GM12874 (cell line): ENCODE data around the gene COL21A1.

Experiments
- TF ChIP-seq, protein P1 (sequence below): IDR thresholded peaks from 2 replicates; pipeline ENCODE4 v1.5.1; 2011; ENCODE audit warnings: low read depth, mild to moderate bottlenecking, control low read depth, low read length, moderate library complexity; ENCODE audit not compliant: insufficient read depth

Gene COL21A1

DNA sequence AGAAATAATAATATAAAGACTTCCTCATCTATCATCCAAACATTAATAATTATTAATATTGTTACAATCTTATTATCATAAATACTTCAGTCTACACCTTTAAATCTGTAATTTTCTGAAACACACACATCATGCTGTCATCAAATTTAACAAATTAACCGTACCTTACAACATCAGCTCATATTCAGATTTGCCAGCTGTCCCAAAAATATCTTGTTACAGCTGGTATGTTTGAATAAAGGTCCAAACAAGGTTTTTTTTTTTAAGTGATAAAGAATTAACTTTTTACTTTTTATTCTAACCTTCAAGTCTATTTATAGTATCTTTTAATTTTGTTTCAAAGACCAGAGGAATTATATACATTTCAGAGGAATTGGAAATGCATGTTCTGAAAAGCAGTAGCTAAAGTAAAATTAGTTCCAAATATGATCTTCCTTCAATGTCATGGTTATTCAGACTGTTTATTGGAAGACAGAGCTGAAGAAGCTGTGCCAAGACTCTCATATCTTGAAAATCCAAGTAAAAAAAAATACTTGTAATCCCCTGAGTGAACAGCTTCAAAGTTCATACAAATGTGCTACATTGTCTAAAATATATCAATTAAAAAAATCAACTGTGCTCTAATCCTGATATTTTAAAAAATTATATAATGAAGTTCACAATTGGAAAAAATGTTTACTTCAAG lies 210.3 kb downstream of the COL21A1 start:
- TF ChIP-seq, protein P1, sequence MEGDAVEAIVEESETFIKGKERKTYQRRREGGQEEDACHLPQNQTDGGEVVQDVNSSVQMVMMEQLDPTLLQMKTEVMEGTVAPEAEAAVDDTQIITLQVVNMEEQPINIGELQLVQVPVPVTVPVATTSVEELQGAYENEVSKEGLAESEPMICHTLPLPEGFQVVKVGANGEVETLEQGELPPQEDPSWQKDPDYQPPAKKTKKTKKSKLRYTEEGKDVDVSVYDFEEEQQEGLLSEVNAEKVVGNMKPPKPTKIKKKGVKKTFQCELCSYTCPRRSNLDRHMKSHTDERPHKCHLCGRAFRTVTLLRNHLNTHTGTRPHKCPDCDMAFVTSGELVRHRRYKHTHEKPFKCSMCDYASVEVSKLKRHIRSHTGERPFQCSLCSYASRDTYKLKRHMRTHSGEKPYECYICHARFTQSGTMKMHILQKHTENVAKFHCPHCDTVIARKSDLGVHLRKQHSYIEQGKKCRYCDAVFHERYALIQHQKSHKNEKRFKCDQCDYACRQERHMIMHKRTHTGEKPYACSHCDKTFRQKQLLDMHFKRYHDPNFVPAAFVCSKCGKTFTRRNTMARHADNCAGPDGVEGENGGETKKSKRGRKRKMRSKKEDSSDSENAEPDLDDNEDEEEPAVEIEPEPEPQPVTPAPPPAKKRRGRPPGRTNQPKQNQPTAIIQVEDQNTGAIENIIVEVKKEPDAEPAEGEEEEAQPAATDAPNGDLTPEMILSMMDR: no peak

DNA sequence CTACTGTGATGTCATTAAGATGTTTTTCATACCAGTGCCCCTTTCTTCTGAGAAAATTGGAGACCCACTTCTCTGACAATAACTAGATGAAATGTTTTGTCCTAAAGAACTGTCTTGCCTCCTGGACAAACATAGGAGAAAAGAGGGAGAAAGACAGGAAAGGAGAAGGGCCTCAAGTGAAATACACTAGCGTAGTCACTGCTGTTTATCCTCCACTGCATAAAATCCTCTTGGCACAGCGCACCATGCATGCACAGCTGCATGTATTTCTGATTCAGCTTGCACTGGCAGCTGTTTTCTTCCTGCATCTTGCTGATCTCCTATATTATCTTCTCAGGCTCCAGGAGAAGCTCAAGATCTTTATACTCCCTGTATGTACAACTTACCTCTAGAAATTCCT lies 214.0 kb downstream of the COL21A1 start:
- TF ChIP-seq, protein P1: no peak

DNA sequence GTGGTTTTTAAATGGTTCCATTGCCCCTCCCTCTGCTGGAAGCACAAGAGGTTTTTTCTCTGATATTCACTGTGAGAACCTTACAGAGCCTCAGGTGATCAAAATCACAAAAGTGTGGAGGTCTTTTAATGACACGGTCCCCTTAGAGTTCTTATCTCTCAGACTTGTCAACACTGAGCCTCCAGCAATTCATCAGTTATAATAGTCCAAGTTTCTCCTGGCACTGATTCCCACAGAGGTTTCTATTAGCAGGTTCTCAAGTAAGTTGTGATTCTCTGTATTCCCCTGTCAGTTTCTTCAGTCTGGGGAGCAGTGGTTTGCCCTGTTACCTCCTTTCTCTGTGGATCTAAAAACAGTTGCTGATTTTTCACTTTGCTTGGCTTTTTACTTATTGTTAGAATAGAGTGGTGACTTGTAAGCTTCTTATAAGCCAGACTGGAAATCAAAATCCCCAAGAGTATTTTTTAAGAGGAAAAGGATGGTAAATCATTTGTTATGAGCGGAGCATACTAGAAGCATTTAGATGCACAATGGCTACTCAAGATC lies 214.6 kb downstream of the COL21A1 start:
- TF ChIP-seq, protein P1: no peak

DNA sequence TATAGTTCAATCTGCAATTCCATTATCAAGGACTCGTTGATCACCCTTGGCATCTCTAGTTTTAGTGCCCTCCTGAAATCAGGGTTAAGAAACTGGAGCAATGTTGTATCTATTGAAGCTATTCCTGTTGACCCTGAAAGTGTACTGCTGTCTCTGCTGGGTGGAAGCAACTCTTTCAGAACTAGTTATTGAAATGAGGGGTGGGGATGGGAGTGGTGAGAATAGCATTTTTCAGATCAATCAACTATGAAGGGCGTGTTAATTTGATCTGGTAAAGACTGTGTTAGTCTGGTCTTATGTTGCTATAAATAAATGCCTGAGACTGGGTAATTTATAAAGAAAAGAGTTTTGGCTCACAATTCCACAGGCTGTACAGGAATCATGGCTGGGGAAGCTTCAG lies 219.5 kb downstream of the COL21A1 start:
- TF ChIP-seq, protein P1: no peak

DNA sequence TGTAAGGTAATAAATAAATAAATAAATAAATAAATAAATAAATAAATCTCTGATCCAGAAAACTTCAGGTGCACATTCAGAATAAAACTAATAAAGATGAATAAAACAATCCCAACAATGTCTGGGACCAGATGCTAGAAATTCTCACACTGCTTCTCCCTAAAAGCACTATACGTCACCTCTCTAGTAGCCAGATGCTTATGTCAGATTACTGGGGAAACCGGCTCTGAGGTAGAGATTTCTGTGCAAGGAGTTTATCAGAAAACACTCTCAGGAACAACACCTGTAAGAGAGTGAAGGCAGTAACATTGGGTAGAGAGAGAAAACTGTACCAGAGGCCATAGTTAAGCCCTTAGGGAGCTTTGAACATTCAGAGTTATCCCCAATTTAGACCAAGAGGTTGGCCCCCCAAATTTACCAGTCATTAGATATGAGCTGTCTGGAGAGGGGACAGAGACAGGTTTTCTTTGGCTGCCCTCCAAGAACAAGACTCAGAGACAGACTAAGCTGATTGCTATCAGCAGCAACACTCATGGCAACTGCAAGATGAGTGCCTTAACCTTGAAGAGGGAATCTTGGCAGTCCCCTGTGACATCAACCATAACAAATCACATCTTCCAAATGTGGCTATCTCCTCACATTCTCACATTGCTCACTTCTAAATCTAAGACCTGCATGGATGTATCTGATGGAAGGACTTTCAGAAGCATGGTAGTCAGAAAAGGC lies 220.8 kb downstream of the COL21A1 start:
- TF ChIP-seq, protein P1: no peak

DNA sequence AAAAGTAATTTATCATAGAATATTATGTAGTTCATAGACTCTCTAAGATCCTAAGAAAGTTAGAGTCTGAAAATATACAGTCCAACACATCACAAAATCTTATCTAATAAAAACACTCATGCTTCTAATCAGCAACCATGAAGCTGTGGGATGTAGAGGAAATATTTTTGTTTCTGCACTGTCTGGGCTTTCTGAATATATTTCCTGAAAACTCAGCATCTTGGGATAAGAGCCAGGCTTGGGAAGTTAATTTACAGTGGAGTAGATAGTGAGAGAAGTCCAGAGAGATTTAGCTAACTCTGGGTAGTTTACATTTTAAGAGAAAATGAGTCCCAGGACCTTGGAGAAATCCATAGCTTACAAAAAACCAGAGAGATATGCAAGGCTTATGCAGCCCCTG lies 221.6 kb downstream of the COL21A1 start:
- TF ChIP-seq, protein P1: no peak

DNA sequence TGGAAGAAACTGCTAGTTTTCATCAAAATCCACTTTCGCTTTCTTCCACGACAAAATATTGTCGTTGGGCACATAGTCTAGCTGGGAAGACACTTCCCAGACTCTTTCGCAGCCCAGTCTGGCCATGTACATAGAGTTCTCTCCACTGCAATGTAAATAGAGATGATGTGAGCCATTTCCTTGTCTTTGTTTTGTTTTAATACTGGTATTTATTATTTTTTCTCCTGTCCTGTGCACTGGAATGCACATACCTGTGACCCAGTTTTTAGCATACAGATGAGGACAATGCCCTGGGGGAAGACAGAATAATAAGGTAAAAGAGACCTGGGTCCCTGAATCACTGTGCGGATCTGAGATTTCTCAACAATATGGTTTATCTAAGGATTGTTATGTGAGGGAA lies 222.4 kb downstream of the COL21A1 start:
- TF ChIP-seq, protein P1: no peak
